ENCODE results near the gene RALGAPA1.

The RALGAPA1 gene

GRCh38 chr14:35551081-35551480 is 258.0 kb downstream of the RALGAPA1 start:
- DNase-seq (ENCODE audit: low read depth in 4 of 4, low spot score in 1 of 4), result no peak

GRCh38 chr14:35549551-35549950 is 259.5 kb downstream of the RALGAPA1 start:
- DNase-seq (ENCODE audit: low read depth in 4 of 4, low spot score in 1 of 4), result no peak

GRCh38 chr14:35543006-35543405 is 266.1 kb downstream of the RALGAPA1 start:
- no peak for DNase-seq (ENCODE audit: low read depth in 4 of 4, low spot score in 1 of 4)

GRCh38 chr14:35539969-35540368 is 269.1 kb downstream of the RALGAPA1 start:
- no peak for DNase-seq (ENCODE audit: low read depth in 4 of 4, low spot score in 1 of 4)

GRCh38 chr14:35535483-35536112 is 273.5 kb downstream of the RALGAPA1 start:
- no peak for DNase-seq (ENCODE audit: low read depth in 4 of 4, low spot score in 1 of 4)

- DNase-seq (ENCODE audit: low read depth in 4 of 4, low spot score in 1 of 4), result peak in 3 of 4 experiments; percentile 37 to 57 (median 42)
Observed at GRCh38 chr14:35534873-35535482, 274.1 kb downstream of the RALGAPA1 start.

GRCh38 chr14:35534208-35534872 is 274.8 kb downstream of the RALGAPA1 start:
- no peak for DNase-seq (ENCODE audit: low read depth in 4 of 4, low spot score in 1 of 4)

- DNase-seq (ENCODE audit: low read depth in 4 of 4, low spot score in 1 of 4), result peak; percentile 49 to 81 (median 63)
Observed at GRCh38 chr14:35533357-35534207, 275.5 kb downstream of the RALGAPA1 start, which contains the start of gene INSM2. Gene INSM2 (plus strand): TSS chr14:35534164. CDS start chr14:35534253, 89 bp downstream.

GRCh38 chr14:35532783-35533356 is 276.2 kb downstream of the RALGAPA1 start:
- no peak for DNase-seq (ENCODE audit: low read depth in 4 of 4, low spot score in 1 of 4)

- no peak for DNase-seq (ENCODE audit: low read depth in 4 of 4, low spot score in 1 of 4)
Observed at GRCh38 chr14:35531960-35532747, 276.9 kb downstream of the RALGAPA1 start.

GRCh38 chr14:35526962-35527361 is 282.1 kb downstream of the RALGAPA1 start:
- no peak for DNase-seq (ENCODE audit: low read depth in 4 of 4, low spot score in 1 of 4)

GRCh38 chr14:35525695-35526094 is 283.4 kb downstream of the RALGAPA1 start:
- no peak for DNase-seq (ENCODE audit: low read depth in 4 of 4, low spot score in 1 of 4)

- DNase-seq (ENCODE audit: low read depth in 4 of 4, low spot score in 1 of 4), result no peak
Observed at GRCh38 chr14:35519986-35520385, 289.1 kb downstream of the RALGAPA1 start.

- DNase-seq (ENCODE audit: low read depth in 4 of 4, low spot score in 1 of 4), result no peak
Observed at GRCh38 chr14:35515916-35516315, 293.2 kb downstream of the RALGAPA1 start.

- DNase-seq (ENCODE audit: low read depth in 4 of 4, low spot score in 1 of 4), result no peak
Observed at GRCh38 chr14:35512765-35513164, 296.3 kb downstream of the RALGAPA1 start.

GRCh38 chr14:35509846-35510245 is 299.2 kb downstream of the RALGAPA1 start:
- DNase-seq (ENCODE audit: low read depth in 4 of 4, low spot score in 1 of 4), result no peak

GRCh38 chr14:35506927-35507326 is 302.2 kb downstream of the RALGAPA1 start:
- no peak for DNase-seq (ENCODE audit: low read depth in 4 of 4, low spot score in 1 of 4)

GRCh38 chr14:35506461-35506860 is 302.6 kb downstream of the RALGAPA1 start:
- DNase-seq (ENCODE audit: low read depth in 4 of 4, low spot score in 1 of 4), result no peak

- no peak for DNase-seq (ENCODE audit: low read depth in 4 of 4, low spot score in 1 of 4)
Observed at GRCh38 chr14:35504260-35504659, 304.8 kb downstream of the RALGAPA1 start.

GRCh38 chr14:35503646-35504045 is 305.4 kb downstream of the RALGAPA1 start:
- no peak for DNase-seq (ENCODE audit: low read depth in 4 of 4, low spot score in 1 of 4)
